ENCODE results near the gene OGFOD2.

DNA sequence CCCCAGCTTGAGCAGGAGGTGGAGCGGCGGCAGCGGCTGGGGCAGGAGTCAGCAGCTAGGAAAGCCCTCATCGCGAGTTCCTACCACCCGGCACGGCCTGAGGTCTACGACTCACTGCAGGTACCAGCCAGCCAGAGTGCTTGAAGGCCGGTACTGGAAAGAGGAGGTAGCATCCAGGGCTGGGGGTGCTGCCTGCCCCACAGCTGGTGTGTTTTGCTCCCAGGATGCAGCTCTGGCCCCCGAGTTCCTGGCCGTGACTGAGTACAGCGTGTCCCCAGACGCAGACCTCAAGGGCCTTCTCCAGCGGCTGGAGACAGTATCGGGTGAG is 1.6 kb downstream of the OGFOD2 start:
- TF ChIP-seq POLR2A (IDR thresholded peaks at IDR 0.05) = no peak
- no peak for TF ChIP-seq CTCF (IDR thresholded peaks at IDR 0.05)
